GM19099 (cell line): ENCODE measurements around the gene CUTA.

ENCODE experiments used
- POLR2A ChIP-seq: IDR thresholded peaks from 3 replicates; pipeline ENCODE4 v1.6.1; 2011; ENCODE audit warnings: low read depth; ENCODE audit not compliant: insufficient read length; ENCODE audit errors: extremely low read depth

The CUTA gene

GRCh38 chr6:33405386-33405940 lies 12.4 kb downstream of the CUTA start:
- no peak for TF ChIP-seq POLR2A

DNA sequence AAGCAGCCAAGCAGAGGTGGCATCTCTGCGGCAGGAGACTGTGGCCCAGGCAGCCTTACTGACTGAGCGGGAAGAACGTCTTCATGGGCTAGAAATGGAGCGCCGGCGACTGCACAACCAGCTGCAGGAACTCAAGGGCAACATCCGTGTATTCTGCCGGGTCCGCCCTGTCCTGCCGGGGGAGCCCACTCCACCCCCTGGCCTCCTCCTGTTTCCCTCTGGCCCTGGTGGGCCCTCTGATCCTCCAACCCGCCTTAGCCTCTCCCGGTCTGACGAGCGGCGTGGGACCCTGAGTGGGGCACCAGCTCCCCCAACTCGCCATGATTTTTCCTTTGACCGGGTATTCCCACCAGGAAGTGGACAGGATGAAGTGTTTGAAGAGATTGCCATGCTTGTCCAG lies 13.0 kb downstream of the CUTA start:
- no peak for TF ChIP-seq POLR2A

DNA sequence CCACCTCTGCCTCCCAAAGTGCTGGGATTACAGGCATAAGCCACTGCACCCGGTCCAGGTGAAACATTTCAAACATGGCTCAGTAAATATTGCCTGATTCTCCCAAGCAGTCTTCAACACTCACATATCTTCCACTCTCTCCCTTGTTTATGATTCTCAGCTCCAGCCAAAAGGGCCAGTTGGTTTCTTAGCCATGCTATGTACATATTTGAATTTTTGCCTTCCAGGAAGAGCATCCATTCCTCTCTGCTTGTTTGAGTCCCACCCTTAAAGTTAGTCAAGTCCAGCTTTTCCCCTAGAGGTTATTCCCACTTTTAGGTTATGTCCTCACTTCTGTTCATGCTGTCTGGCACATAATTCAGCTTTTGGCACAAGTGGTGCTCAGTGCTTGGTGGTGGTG lies 20.4 kb downstream of the CUTA start:
- no peak for TF ChIP-seq POLR2A

DNA sequence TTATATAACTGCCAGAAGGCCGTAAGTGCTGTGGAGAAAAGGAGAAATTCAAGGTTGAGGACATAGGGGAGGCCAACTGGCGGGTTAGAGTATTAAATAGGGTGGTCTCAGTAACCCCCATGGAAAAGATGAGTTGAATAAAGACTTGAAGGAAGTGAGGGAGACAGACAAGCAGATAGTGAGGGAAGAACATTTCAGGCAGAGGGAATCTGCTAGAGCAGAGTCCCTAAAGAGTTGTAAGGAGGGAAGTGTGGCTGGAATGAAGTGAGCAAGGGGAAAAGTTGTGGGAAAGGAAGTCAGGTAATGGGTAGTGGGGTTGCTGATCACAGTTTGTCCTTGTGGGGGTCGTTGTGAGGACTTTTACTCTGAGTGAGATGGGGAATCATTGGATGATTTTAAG lies 24.9 kb downstream of the CUTA start:
- no peak for TF ChIP-seq POLR2A

GRCh38 chr6:33392595-33392948 lies 25.3 kb downstream of the CUTA start:
- no peak for TF ChIP-seq POLR2A

GRCh38 chr6:33391922-33392594 lies 25.8 kb downstream of the CUTA start:
- TF ChIP-seq POLR2A, result no peak

DNA sequence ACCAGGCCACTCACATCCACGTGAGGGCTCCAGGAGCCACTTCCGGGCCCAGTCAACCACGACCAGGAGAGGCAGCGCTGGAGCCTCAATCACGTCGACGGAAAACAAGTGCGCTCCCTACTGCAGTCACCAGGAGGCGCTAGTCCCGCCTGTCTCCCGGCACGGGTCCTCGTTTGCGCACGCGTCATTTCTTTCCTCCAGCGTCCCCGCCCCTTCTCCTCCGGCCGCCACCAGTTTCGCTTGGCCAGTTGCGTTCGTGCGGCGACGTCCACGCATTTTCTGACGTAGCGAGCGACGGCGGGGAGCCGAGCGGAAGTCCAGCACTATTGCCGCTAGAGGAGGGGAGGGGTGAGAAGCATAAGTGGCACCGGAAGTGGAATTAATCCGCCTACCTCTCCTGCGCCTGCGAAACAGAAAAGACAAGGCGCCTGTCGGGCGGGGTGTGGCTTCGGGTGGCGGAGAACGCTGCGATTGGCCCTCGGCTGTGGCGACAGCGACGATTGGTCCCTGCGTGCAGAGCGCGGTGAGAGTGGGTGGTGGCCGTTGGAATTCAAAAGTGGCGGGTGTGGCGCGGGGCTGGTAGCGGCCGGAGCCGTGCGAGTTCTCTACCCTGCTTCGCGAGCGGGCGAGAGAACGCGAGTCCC lies 26.5 kb downstream of the CUTA start, which contains the start of gene KIFC1:
Gene KIFC1 (plus strand): TSS at position 546 of the 644 bp plus-strand sequence. CDS start 163 bp downstream, outside the sequence.
- peak; percentile 74 for TF ChIP-seq POLR2A

DNA sequence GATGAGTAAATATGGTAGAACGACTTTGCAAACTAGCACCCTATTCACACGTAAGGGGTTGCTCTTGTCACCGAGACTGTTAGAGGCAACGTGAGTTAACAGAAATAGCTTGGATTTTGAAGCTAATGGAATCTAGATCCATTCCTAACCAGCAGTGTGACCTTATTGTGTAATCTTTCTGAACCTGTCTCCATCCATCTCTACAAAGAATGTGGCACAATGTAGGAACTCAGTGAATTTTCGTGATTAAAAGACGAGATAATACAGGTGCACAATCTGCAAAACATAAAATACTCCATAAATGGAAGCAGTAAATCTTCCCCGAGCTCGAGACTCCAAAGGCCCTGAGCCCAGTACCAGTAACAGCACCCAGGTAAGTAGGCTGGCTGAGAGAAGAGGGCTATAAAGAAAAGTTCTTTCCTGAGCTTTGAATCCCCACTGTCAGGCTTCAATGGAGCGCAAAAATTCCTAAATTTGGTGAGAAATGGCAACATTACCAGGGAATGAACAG lies 27.1 kb downstream of the CUTA start:
- no peak for TF ChIP-seq POLR2A

DNA sequence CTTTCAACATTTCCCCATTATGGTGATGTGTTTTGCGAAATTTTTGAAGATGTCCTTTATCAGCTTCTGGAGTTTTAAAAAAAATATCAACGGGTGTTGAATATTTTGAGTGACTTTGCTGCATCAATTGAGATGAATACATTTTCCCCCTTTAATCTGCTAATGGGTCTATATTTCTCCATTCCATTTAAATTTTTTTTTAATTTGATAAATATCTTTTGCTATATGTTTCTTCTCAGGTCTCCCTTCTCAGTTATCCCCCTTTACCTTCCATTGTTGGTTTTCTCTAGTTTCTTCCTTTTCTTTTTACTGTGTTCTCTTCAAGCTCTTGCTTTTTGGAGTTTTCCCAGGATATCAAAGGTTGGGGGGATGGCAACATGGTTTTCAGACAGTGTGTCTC lies 27.7 kb downstream of the CUTA start:
- TF ChIP-seq POLR2A, result no peak

- TF ChIP-seq POLR2A, result no peak
These were observed 33.3 kb downstream of the CUTA start for GRCh38 chr6:33384581-33385020.

- no peak for TF ChIP-seq POLR2A
These were observed 34.3 kb downstream of the CUTA start for GRCh38 chr6:33383427-33384185.

DNA sequence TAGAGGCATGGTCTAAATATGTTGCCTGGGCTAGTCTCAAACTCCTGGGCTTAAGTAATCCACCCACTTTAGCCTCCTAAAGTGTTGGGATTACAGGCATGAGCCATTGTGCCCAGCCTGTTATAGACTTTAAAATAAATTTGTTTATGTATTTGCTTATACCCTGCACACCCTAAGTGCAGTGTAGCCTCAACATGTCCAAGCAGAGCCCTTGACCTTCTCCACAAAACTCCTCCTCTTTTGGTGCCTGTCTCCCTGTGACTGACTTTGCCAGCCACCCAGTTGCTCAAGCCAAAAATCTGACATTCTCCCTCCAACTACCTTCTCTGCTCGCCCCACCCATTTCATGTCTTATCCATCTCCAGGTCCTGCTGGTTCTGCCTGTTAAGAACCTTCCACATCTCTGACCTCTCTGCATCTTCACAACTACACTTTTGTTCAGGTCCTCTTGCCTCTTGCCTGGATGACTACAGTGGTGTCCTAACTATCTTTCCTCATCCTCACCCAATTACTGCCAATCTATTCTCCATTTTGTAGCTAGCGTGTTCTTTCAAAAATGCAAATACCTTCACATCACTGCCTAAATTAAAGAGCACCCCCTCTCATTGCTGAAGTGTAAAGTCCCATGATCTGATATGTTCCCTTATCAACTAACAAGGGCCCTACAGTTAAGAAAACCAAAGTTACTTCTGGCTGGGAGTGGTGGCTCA lies 37.5 kb downstream of the CUTA start:
- TF ChIP-seq POLR2A, result no peak

DNA sequence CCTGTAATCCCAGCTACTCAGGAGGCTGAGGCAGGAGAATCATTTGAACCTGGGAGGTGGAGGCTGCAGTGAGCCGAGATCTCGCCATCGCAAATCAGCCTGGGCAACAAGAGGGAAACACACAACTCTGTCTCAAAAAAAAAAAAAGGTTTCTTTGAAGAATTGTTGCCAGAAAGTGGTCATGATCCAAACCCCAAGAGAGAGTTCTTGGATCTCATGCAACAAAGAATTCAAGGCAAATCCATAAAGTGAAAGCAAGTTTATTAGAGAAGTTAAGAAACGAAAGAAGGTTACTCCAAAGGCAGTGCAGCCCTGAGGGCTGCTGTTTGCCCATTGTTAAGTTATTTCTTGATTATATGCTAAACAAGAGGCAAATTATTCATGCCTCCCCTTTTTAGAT lies 40.7 kb downstream of the CUTA start:
- TF ChIP-seq POLR2A, result no peak

- TF ChIP-seq POLR2A, result no peak
These were observed 42.7 kb downstream of the CUTA start for GRCh38 chr6:33375143-33375671.

DNA sequence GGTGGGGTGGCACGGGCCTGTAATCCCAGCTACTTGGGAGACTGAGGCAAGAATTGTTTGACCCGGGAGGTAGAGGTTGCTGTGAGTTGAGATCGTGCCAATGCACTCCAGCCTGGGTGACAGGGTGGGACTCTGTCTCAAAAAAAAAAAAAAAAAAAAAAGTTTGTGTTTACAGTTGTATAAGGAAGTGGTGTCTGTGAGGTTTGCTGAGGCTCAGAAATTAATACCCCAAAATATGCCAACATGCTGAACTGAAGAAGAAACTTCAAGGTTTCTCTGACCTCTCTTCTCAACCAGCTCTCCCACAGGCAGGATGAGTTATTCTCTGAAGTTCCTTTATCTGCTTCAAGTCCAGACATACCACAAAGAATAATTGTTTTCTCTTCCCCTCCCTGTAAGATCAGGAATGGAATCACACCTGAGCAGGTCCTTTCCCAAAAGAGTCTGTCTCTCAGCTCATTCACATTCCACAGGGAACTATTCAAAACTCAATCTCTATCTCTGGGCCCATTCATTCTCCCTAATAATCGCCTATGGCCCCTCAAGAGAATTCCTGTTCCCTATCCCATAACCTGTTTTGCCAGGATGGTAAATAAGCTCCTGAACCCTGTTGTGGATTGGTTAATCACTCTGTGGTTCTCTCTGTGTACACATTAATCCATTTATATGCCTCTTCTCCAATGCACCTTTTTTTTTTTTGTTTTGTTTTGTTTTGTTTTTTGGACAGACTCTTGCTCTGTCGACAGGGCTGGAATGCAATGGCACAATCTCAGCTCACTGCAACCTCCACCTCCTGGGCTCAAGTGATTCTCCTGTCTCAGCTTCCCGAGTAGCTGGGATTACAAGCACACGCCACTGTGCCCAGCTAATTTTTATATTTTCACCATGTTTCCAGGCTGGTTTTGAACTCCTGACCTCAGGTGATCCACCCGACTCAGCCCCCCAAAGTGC lies 43.7 kb downstream of the CUTA start:
- no peak for TF ChIP-seq POLR2A
